ENCODE measurements around the gene VPS45. TPM values are rescaled to one million over a fixed set of nuclear protein-coding genes. Genes with fewer than 3 reads are reported as not detected.
"Not testable (repeated sequence)": the region's sequence is repeated elsewhere in the genome, so short reads cannot be mapped to it uniquely, and the experiment has no call there.

The VPS45 gene
- polyA plus RNA-seq, 1 of the 3 experiments (the other 2 are of a cell fraction) = 31.5 TPM

- ChIA-PET CTCF (interaction anchor here (0.5 to 3.1 kb wide), 3 partner anchors 12 to 22 kb away, joined by 3 to 11 read pairs (median 3); no protein-coding TSS in a partner anchor), POLR2A (no interaction called here)
- H3F3A ChIP-seq (replicated peaks; ENCODE audit: insufficient read depth) = peaks cover 3% of the 10 kb centered on the region
Measured at GRCh38 chr1:150182247-150182646, 114.7 kb downstream of the VPS45 start.

GRCh38 chr1:150183061-150183460 lies 115.5 kb downstream of the VPS45 start:
- POLR2A ChIA-PET = no interaction called here

More at GRCh38 chr1:150182247-150182646, 114.7 kb downstream of the VPS45 start:
- H4K20me1 ChIP-seq (ENCODE audit: insufficient read depth) = no peaks in the 10 kb centered on the region
- no peaks in the 10 kb centered on the region for H3K4me1 ChIP-seq (ENCODE audit: control insufficient read depth in 1 of 2, insufficient read depth in 2 of 2, low read depth in 1 of 2, low read length in 1 of 2)
- H2AFZ ChIP-seq (ENCODE audit: low read depth) = no peak overlapping the region
- H3K27ac ChIP-seq (ENCODE audit: low read depth in 2 of 2, low read length in 1 of 2) = no peak overlapping the region
- H3K9ac ChIP-seq = no peak overlapping the region
- DNase-seq = no peak
- H3K4me3 ChIP-seq (ENCODE audit: low read depth in 2 of 2, low read length in 1 of 2) = no peak overlapping the region
- H3K36me3 ChIP-seq (replicated peaks in 1 of 2; ENCODE audit: control insufficient read depth in 1 of 2, insufficient read depth in 2 of 2, low read length in 1 of 2) = no peaks in the 10 kb centered on the region
- no peaks in the 10 kb centered on the region for H3K27me3 ChIP-seq (ENCODE audit: insufficient read depth)
- no peaks in the 10 kb centered on the region for H3K9me3 ChIP-seq
- no peak overlapping the region for H3K4me2 ChIP-seq
- 89% methylated on average over 11 of the region's 11 CpGs for WGBS (ENCODE audit: low lambda C conversion rate)
- H3K9me2 ChIP-seq = no peaks in the 10 kb centered on the region
- TF ChIP-seq RAD21 (IDR thresholded peaks at IDR 0.05; ENCODE audit: low read length) (no peak), YY1 (IDR thresholded peaks at IDR 0.05; ENCODE audit: low read depth) (no peak), USF1 (IDR thresholded peaks at IDR 0.05; ENCODE audit: borderline replicate concordance, low read depth) (no peak), RXRA (IDR thresholded peaks at IDR 0.05; ENCODE audit: borderline replicate concordance, low read depth) (no peak), TEAD4 (IDR thresholded peaks at IDR 0.05; ENCODE audit: borderline replicate concordance, insufficient read depth) (no peak)
- TF ChIP-seq, protein P1, sequence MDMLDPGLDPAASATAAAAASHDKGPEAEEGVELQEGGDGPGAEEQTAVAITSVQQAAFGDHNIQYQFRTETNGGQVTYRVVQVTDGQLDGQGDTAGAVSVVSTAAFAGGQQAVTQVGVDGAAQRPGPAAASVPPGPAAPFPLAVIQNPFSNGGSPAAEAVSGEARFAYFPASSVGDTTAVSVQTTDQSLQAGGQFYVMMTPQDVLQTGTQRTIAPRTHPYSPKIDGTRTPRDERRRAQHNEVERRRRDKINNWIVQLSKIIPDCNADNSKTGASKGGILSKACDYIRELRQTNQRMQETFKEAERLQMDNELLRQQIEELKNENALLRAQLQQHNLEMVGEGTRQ (IDR thresholded peaks at IDR 0.05; ENCODE audit: borderline replicate concordance, low read depth, low read length) = no peak
- no peaks in the 10 kb centered on the region for H3K79me2 ChIP-seq (ENCODE audit: insufficient read depth)

DNA sequence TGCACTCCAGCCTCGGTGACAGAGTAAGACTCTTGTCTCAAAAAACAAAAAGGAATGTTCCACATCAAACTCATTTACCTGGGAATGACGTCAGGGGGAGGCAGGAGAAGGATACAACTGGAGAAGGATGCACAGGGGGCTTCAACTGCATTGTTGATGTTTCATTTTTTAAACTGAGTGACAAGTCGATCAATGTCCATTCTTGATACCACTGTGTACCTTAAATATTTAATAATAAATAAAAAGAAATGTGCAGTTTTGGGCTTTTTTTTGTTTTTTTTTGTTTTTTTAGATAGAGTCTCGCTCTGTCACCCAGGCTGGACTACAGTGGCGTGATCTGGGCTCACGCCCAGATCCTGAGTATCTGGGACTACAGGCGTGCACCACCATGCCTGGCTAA lies 117.9 kb downstream of the VPS45 start:
- Histone ChIP-seq H3K79me2 (ENCODE audit: insufficient read depth) (no peaks in the 10 kb centered on the region), H3K4me2 (no peak overlapping the region), H3K27me3 (ENCODE audit: insufficient read depth) (no peaks in the 10 kb centered on the region), H3K9me2 (no peaks in the 10 kb centered on the region), H3K9me3 (no peaks in the 10 kb centered on the region), H2AFZ (ENCODE audit: low read depth) (no peak overlapping the region), H3K9ac (no peak overlapping the region), H3K4me3 (ENCODE audit: low read depth in 2 of 2, low read length in 1 of 2) (no peak overlapping the region), H3K4me1 (ENCODE audit: control insufficient read depth in 1 of 2, insufficient read depth in 2 of 2, low read depth in 1 of 2, low read length in 1 of 2) (peaks cover 0 to 2% of the 10 kb centered on the region in 2 experiments; a peak in 1 of 4 replicates), H3K36me3 (replicated peaks in 1 of 2; ENCODE audit: control insufficient read depth in 1 of 2, insufficient read depth in 2 of 2, low read length in 1 of 2) (no peaks in the 10 kb centered on the region), H3K27ac (ENCODE audit: low read depth in 2 of 2, low read length in 1 of 2) (no peak overlapping the region), H3F3A (replicated peaks; ENCODE audit: insufficient read depth) (peaks cover 10% of the 10 kb centered on the region), H4K20me1 (ENCODE audit: insufficient read depth) (no peaks in the 10 kb centered on the region)
- CTCF ChIA-PET = interaction anchor here (1.1 to 3.0 kb wide), 2 partner anchors 16 to 19 kb away, joined by 5 to 29 read pairs; no protein-coding TSS in a partner anchor
- TF ChIP-seq FOSL2 (IDR thresholded peaks at IDR 0.05; ENCODE audit: borderline replicate concordance, low read depth) (no peak), ELF1 (IDR thresholded peaks at IDR 0.05) (no peak), TCF12 (IDR thresholded peaks at IDR 0.05) (no peak), TAF1 (IDR thresholded peaks at IDR 0.05; ENCODE audit: borderline replicate concordance, low read depth, low read length) (no peak)
- POLR2A ChIA-PET = no interaction called here
- no peak for DNase-seq
- 92% methylated on average over 7 of the region's 7 CpGs for WGBS (ENCODE audit: low lambda C conversion rate)

More at GRCh38 chr1:150183061-150183460, 115.5 kb downstream of the VPS45 start:
- H3K4me2 ChIP-seq = no peak overlapping the region
- H3K4me3 ChIP-seq (ENCODE audit: low read depth in 2 of 2, low read length in 1 of 2) = no peak overlapping the region
- H3K27me3 ChIP-seq (ENCODE audit: insufficient read depth) = no peaks in the 10 kb centered on the region
- no peak for TF ChIP-seq JUND (IDR thresholded peaks at IDR 0.05)
- TF ChIP-seq GATA2 (CRISPR knock-in tag; IDR thresholded peaks at IDR 0.05) = no peak
- no peak for TF ChIP-seq RXRA (IDR thresholded peaks at IDR 0.05; ENCODE audit: borderline replicate concordance, low read depth)
- TF ChIP-seq FOXJ3 (CRISPR knock-in tag; IDR thresholded peaks at IDR 0.05) = no peak
- no peak for TF ChIP-seq SMC3 (IDR thresholded peaks at IDR 0.05; ENCODE audit: low read depth, low read length)
- no peak for TF ChIP-seq CHD2 (IDR thresholded peaks at IDR 0.05; ENCODE audit: low read length, partially characterized antibody)
- TF ChIP-seq TCF12 (IDR thresholded peaks at IDR 0.05) = no peak
- no peak for DNase-seq
- H3K79me2 ChIP-seq (ENCODE audit: insufficient read depth) = no peaks in the 10 kb centered on the region
- H3K9me2 ChIP-seq = no peaks in the 10 kb centered on the region
- WGBS (ENCODE audit: low lambda C conversion rate) = 95% methylated on average over 3 of the region's 3 CpGs
- CTCF ChIA-PET = interaction anchor here (0.8 to 3.1 kb wide), 3 partner anchors 14 to 262 kb away, joined by 3 to 11 read pairs (median 3); no protein-coding TSS in a partner anchor
- no peak overlapping the region for H2AFZ ChIP-seq (ENCODE audit: low read depth)
- peaks cover 0 to 2% of the 10 kb centered on the region in 2 experiments; a peak in 1 of 4 replicates for H3K4me1 ChIP-seq (ENCODE audit: control insufficient read depth in 1 of 2, insufficient read depth in 2 of 2, low read depth in 1 of 2, low read length in 1 of 2)
- H3F3A ChIP-seq (replicated peaks; ENCODE audit: insufficient read depth) = peaks cover 10% of the 10 kb centered on the region
- H3K9ac ChIP-seq = no peak overlapping the region
- no peaks in the 10 kb centered on the region for H3K36me3 ChIP-seq (replicated peaks in 1 of 2; ENCODE audit: control insufficient read depth in 1 of 2, insufficient read depth in 2 of 2, low read length in 1 of 2)
- no peaks in the 10 kb centered on the region for H4K20me1 ChIP-seq (ENCODE audit: insufficient read depth)
- no peak overlapping the region for H3K27ac ChIP-seq (ENCODE audit: low read depth in 2 of 2, low read length in 1 of 2)
- H3K9me3 ChIP-seq = no peaks in the 10 kb centered on the region

- not testable (repeated sequence) for H3K27ac ChIP-seq (ENCODE audit: low read depth in 2 of 2, low read length in 1 of 2); DNase-seq
Measured at GRCh38 chr1:150186438-150186788, 118.8 kb downstream of the VPS45 start.

More at GRCh38 chr1:150186438-150186788, 118.8 kb downstream of the VPS45 start:
- H3K9ac ChIP-seq; H4K20me1 ChIP-seq (ENCODE audit: insufficient read depth); H3F3A ChIP-seq (replicated peaks; ENCODE audit: insufficient read depth); H3K27me3 ChIP-seq (ENCODE audit: insufficient read depth); H3K9me2 ChIP-seq; H3K9me3 ChIP-seq; H3K36me3 ChIP-seq (replicated peaks in 1 of 2; ENCODE audit: control insufficient read depth in 1 of 2, insufficient read depth in 2 of 2, low read length in 1 of 2); H3K4me1 ChIP-seq (ENCODE audit: control insufficient read depth in 1 of 2, insufficient read depth in 2 of 2, low read depth in 1 of 2, low read length in 1 of 2); H3K4me3 ChIP-seq (ENCODE audit: low read depth in 2 of 2, low read length in 1 of 2); H3K79me2 ChIP-seq (ENCODE audit: insufficient read depth): not testable (repeated sequence)
- 89% methylated on average over 7 of the region's 7 CpGs for WGBS (ENCODE audit: low lambda C conversion rate)
- H2AFZ ChIP-seq (ENCODE audit: low read depth) = peak overlapping the region; percentile 83
- 0 out of 2 replicates have a peak overlapping the region, but pooled peaks have one; percentile 2 for H3K4me2 ChIP-seq
- ChIA-PET POLR2A (interaction anchor here (1.1 to 2.0 kb wide), 2 partner anchors 17 to 299 kb away, joined by 4 to 12 read pairs; a partner anchor contains a TSS), CTCF (interaction anchor here (0.7 to 3.0 kb wide), 24 partner anchors 9 to 244 kb away, joined by 3 to 63 read pairs (median 8); partner anchors contain the start of genes ANP32E and VPS45)
